Measurements from ENCODE around the gene SNX33.

Gene SNX33

DNA sequence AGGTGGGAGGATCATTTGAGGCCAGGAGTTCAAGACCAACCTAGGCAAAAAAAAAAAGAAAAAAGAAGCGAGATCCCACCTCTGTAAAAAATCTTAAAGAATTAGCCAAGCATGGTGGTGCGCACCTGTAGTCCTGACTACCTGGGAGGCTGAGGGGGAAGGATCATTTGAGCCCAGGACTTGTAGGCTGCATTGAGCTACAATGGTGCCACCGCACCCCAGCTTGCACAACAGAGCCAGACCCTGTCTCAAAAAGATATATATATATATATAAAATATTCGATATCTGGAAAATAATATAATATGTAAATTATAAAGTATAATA is 6.6 kb upstream of the SNX33 start:
- peaks cover 20% of the 10 kb centered on the region for H3K36me3 ChIP-seq (ENCODE audit: low read depth)
- no peaks in the 10 kb centered on the region for H3K27me3 ChIP-seq (ENCODE audit: insufficient read depth, poor library complexity, severe bottlenecking)
- peak overlapping the region; percentile 85 for H3K27ac ChIP-seq (ENCODE audit: poor library complexity, severe bottlenecking)
- ATAC-seq (ENCODE audit: low read depth) = no peak
- H3K4me3 ChIP-seq (ENCODE audit: severe bottlenecking) = no peak overlapping the region
- peaks cover 8% of the 10 kb centered on the region for H3K4me1 ChIP-seq (ENCODE audit: insufficient read depth, poor library complexity, severe bottlenecking)
- no peaks in the 10 kb centered on the region for H3K9me3 ChIP-seq (ENCODE audit: severe bottlenecking)
- DNase-seq (ENCODE audit: low spot score) = no peak
- TF ChIP-seq CTCF (IDR thresholded peaks at IDR 0.05; ENCODE audit: poor library complexity, severe bottlenecking) = peak; percentile 53

DNA sequence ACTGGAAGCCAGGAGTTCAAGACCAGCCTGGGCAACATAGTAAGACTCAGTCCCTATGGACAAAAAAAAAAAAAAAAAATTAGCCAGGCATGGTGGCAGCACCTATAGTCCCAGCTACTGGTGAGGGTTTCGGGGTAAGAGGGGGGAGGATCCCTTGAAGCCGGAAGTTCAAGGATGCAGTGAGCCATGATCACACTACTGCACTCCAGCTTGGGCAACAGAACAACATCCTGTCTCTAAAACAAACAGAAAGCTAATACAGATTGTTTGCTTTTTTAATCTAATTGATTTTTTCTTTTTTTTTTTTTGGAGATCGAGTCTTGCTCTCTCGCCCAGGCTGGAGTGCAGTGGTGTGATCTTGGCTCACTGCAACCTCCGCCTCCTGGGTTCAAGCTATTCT is 6.1 kb upstream of the SNX33 start:
- Histone ChIP-seq H3K27me3 (ENCODE audit: insufficient read depth, poor library complexity, severe bottlenecking) (no peaks in the 10 kb centered on the region), H3K36me3 (ENCODE audit: low read depth) (peaks cover 20% of the 10 kb centered on the region), H3K4me3 (ENCODE audit: severe bottlenecking) (no peak overlapping the region), H3K9me3 (ENCODE audit: severe bottlenecking) (no peaks in the 10 kb centered on the region), H3K27ac (ENCODE audit: poor library complexity, severe bottlenecking) (peak overlapping the region; percentile 85), H3K4me1 (ENCODE audit: insufficient read depth, poor library complexity, severe bottlenecking) (peaks cover 13% of the 10 kb centered on the region)
- TF ChIP-seq CTCF (IDR thresholded peaks at IDR 0.05; ENCODE audit: poor library complexity, severe bottlenecking) = no peak
- DNase-seq (ENCODE audit: low spot score) (no peak), ATAC-seq (ENCODE audit: low read depth) (no peak)

DNA sequence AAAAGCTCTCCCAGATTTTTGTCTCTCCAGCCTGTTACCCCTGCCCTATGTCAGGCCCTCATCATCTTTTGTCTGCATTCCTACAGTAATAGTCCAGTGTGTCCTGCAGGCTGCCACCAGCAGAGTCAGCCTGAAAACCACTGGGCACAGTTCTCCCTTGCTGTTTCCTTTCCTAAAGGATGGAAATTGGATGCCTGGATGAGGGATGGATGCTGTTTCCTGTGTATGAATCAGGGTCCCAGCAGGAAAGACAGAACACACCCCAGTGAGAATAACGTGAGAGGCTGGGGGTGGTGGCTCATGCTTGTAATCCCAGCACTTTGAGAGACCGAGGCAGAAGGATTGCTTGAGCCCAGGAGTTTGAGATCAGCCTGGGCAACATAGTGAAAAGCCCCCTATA is 3.3 kb upstream of the SNX33 start:
- Histone ChIP-seq H3K4me3 (ENCODE audit: severe bottlenecking) (no peak overlapping the region), H3K27ac (ENCODE audit: poor library complexity, severe bottlenecking) (peak overlapping the region; percentile 81), H3K4me1 (ENCODE audit: insufficient read depth, poor library complexity, severe bottlenecking) (peaks cover 9% of the 10 kb centered on the region), H3K27me3 (ENCODE audit: insufficient read depth, poor library complexity, severe bottlenecking) (no peaks in the 10 kb centered on the region), H3K9me3 (ENCODE audit: severe bottlenecking) (no peaks in the 10 kb centered on the region), H3K36me3 (ENCODE audit: low read depth) (peaks cover 3% of the 10 kb centered on the region)
- DNase-seq (ENCODE audit: low spot score) = no peak
- TF ChIP-seq CTCF (IDR thresholded peaks at IDR 0.05; ENCODE audit: poor library complexity, severe bottlenecking) = no peak
- ATAC-seq (ENCODE audit: low read depth) = no peak

DNA sequence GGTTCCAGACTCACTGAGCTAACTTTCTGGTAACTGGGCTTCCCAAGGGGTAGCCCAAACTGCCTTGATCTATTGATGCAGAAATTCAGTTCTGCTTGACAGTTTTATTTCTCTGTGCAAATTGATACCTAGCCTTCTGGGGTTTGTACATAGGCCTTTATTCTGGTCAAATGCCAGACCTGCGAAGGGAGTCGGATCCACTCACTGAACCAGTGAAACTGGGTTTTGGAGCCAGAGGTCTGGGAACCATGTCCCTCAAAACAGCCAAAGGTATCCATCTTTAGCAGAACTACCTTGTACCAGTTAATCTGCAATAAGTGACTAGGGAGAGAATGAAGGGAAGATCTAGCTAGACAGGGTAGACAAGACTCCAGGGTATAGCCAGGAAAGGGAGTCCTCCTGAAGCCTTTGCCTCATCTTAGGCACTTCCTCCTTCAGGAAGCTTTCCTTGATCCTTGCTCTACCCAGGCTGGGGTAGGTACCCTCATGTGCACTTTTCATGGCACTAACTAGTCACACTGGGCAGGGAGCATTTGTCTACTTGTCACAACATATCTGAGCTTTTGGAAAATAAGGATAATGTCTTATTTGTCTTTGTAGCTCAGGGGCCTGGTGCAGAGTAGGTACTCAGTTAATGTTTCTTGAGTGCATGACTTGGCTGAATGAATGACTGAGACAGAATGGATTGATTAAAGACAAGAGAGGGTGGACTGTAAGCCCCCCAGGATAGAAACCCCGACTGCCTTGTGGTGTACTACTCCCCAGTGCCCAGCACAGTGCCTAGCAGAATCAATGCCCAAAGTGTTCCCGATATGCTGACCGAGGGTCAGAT is 1.4 kb upstream of the SNX33 start:
- peaks cover 23% of the 10 kb centered on the region for H3K36me3 ChIP-seq (ENCODE audit: low read depth)

More for the DNA sequence above, 1.4 kb upstream of the SNX33 start:
- H3K27ac ChIP-seq (ENCODE audit: poor library complexity, severe bottlenecking) = peak overlapping the region; percentile 81
- ATAC-seq (ENCODE audit: low read depth) = no peak
- DNase-seq (ENCODE audit: low spot score) = no peak
- TF ChIP-seq CTCF (IDR thresholded peaks at IDR 0.05; ENCODE audit: poor library complexity, severe bottlenecking) = no peak
- no peaks in the 10 kb centered on the region for H3K9me3 ChIP-seq (ENCODE audit: severe bottlenecking)
- H3K4me3 ChIP-seq (ENCODE audit: severe bottlenecking) = peak overlapping the region; percentile 58
- no peaks in the 10 kb centered on the region for H3K27me3 ChIP-seq (ENCODE audit: insufficient read depth, poor library complexity, severe bottlenecking)
- peaks cover 29% of the 10 kb centered on the region for H3K4me1 ChIP-seq (ENCODE audit: insufficient read depth, poor library complexity, severe bottlenecking)
